GM18499 (cell line): ENCODE measurements around the gene GZF1.

Source experiments
- ATAC-seq: cut with Tn5 transposase; IDR thresholded peaks from one replicate; pipeline ENCODE4 v1.9.1; 2021; ENCODE audit warnings: moderate number of reproducible peaks; ENCODE audit not compliant: insufficient read depth, unreplicated experiment

Gene GZF1

DNA sequence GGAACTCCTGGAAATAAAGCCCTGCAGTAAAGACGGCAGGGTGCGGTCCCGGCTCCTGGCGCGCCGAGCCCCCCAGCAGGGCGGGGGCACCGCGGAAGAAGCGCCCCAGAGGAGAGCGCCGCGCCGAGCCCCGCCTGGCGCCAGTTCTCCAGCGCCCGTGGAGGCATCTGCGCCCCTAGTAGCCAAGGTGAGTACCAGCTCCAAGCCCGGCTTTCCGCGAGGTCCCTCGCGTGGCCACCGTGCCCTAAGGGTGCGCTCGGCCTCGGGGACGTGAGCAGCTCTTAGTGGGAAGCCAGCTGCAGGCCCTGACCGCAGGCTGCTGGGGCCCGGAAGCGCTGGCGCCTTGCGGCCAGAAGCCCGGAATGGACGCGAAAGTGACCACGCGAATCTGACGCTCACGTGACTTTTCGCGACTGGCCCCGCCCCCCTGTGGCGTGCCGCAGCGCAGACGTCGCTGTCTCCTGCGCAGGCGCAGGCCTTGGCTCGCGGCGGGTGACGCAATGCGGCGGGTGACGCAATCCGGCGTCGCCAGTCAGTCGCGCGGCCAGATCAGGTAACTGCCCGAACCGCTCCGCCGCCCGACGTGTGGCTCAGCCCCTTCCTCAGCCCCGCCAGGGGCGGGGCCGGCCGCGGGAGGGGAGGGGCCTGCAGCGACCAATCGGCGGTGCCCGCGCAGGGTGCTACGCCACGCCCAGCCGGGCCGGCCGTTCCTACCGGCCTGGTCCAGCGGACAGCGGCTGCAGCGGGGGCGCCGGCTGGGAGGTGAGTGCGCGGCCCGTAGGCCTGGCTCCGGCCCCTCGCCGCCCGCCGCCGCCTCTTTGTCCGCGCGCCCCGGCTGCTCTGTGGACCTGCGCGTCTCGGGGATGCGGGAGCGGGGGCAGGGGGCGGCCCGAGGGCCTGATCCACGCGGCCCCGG, at the start of gene GZF1:
Gene GZF1, plus strand, starts transcription at position 707 of the 916 bp plus-strand sequence. CDS start 2,202 bp downstream, outside the sequence.
- peak; percentile 28 for ATAC-seq

DNA sequence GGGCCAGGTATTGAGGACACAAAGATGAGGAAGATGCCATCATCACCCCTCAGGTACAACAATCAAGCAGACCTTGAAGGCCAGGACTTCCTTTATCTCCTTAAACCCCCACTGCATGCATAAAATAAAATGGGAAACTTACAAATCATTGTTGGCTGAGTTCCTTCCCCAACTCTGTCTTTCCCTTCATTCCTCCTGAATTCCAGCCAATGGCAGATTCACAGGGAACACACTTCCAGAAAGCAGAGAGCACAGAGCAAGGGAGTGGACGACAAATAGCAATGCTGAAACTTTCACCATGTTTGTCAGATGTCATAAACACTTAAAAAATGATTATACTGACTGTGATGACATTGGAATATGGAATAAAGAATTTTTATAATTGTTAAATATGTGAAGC, 48.7 kb upstream of the GZF1 start:
- ATAC-seq = no peak

DNA sequence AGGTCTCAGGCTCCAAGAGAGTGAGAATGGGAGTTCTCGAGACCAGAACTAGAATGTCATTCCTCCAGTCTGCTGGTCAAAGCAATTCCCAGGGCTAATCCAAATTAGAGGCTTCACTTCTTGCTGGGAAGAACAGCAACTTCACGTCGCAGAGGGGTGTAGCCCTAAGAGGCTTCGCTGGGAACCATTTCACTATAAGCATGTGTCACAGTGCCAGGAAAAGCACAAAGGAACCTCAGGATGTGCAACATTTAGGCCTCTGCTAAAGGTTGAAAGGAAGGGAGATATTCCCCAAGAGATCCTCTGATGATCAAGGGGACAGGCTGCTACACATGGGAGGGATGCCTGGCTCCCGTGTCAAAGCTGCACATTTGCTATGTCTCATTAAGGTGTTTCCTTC, 47.3 kb upstream of the GZF1 start:
- ATAC-seq = no peak

DNA sequence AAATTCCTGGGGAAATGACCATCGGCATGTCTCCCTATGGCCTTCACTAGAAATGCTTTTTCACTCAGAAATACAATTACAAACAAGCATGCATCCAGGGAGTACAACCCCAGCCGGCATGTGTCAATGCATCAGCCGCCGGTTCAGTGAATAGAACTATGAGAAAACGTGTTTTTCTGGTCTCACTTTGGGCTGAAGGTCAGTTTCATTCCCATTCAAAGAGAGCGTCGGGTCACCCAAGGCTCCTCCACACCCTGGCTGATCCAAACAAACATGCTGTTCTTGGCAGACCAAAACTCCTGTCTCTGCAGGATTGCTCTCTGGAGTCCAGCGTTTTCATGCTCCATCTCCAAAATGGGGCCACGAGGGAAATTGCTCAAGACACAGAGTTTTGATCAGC, 46.9 kb upstream of the GZF1 start:
- ATAC-seq = no peak

DNA sequence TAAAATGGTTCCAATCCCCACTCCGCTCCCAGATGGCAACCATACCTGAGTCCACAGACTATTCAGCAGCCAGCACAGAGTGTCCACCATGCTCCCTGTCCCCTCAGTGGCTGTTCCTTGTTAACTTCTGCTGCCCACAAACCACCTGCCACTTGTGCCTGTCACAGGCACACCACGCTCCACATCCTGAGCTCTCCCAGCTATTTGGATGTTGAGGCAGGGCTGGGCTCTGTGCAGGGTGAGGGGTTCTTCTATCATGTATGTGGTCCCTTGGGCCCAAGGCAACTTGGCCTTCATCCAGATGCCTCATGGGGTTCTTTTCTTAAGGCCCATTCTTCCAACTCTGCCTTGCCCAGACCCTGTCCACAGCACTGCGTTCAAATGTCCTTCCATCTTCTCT, 45.4 kb upstream of the GZF1 start:
- ATAC-seq = no peak

DNA sequence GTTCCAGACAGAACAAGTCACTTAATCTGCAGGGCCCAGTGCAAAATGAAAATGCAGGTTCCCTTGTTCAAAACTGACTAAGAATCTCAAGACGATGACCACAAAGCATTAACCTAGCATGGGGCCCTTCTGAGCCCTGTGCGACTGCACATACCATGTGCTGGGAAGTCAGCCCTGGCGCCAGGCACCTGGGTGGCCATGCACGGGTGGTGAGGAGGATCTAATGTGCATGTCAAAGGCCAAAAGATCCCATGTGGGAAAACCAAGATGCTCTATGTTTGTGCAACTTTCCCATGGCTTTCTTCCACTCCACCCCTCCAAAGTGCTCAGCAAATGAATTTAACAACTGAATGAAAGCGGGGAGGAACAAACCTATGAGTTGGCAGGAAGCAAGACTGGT, 44.9 kb upstream of the GZF1 start:
- no peak for ATAC-seq

DNA sequence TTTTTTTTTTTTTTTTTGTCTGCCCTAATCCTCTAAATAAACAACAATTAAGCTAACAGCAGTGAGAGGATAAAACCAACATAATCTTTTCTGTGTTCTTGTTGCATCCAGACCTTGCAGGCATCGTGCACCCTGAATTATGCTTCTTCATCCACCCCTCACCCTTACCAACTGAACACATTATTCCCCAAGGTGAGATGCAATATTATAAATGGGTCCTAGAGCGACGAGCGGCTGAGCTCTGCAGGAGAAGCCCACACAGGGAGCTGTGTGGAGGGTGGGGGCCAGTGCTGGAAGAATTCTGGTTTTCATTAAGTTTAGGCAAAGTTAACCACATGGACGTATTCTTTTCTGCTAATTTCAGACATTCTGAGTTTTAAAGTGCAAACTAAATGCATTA, 43.6 kb upstream of the GZF1 start:
- ATAC-seq = no peak

DNA sequence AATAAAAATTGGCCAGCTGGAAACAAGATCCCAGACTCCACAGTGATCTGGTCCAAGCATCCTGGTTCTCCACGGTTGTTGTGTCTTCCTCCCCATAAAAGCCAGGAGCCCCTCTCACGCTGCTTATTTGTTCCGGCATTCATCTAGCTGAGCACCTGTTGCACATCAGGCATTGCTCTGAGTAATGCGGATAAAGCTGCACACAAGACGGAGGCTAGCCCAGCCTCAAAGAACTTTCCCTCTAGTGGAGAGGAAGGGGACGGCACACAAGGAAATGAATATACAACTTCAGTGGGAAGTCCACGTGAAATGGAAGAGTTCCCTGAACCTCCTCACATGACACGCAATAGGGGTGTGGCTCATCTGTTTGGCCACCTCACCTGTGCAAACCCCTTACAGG, 41.7 kb upstream of the GZF1 start:
- no peak for ATAC-seq

DNA sequence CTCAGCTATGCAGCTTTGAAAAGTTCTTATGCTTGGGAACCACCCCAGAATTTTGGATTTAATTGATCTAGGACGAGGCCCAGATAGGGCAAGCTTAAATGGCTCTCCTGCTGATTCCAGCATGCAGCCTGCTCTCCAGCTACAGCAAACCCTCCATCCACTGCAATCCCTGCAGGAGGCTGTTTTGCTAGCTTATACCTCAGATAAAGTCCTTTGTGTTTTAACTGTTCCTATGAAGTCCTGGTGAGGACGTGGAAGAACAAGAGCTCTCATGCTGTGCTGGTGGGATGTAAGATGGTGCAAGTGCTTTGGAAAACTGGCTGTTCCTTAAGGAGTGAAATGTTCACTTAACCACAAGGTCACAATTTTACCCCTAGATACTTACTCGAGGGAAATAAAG, 36.9 kb upstream of the GZF1 start:
- ATAC-seq = no peak

DNA sequence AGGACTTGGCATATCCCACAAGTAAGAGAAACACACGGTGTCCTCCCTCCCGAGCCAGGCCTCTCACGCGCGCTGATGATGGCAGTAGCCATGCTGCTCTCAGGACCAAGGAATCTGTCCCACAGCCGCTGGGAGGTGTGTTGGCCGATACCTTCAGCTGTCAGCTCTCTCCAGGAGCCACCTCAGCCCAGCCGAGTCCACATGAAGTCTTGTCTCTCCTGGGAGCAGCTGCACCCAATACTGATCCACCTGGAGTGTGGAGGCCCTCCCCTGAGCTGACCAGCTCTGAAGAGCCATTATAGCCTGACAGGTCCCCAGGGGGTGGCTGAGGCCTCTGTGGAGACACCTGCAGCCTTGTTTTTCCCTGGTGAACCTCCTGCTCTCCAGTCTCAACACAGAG, 35.2 kb upstream of the GZF1 start:
- ATAC-seq = no peak

DNA sequence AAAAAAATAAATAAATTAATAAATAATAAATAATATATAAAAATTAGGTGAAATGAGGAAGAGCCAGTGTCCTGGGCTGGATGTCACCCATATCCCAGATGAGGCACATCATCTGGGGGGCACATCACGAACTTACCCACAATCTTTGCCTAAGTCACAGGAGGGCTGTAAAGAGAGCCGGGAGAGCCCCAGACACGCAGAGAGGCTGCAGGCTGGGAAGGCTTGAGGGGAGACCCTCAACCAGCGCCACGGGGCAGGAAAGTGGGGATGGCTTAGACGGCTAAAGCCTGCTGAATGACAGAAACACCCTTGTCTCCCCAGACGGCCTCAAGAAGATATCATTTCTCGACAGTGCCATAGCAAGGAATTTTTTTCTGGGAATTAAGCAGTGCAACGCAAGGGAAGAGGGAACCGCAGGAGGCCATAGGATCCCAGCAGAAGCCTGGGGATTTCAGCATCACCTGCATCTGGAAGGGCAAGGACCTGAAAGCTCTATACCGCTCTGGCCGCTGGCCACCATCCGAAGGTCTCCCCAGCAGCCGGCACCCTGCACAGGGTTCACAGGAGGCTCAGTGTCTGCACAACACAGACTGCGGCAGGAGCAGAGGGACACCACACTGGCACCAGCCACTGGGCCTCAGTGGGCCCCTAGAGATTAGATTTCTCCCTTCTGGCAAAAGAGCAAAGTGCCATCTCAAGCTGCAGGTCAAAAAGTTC, 34.2 kb upstream of the GZF1 start:
- ATAC-seq = no peak

DNA sequence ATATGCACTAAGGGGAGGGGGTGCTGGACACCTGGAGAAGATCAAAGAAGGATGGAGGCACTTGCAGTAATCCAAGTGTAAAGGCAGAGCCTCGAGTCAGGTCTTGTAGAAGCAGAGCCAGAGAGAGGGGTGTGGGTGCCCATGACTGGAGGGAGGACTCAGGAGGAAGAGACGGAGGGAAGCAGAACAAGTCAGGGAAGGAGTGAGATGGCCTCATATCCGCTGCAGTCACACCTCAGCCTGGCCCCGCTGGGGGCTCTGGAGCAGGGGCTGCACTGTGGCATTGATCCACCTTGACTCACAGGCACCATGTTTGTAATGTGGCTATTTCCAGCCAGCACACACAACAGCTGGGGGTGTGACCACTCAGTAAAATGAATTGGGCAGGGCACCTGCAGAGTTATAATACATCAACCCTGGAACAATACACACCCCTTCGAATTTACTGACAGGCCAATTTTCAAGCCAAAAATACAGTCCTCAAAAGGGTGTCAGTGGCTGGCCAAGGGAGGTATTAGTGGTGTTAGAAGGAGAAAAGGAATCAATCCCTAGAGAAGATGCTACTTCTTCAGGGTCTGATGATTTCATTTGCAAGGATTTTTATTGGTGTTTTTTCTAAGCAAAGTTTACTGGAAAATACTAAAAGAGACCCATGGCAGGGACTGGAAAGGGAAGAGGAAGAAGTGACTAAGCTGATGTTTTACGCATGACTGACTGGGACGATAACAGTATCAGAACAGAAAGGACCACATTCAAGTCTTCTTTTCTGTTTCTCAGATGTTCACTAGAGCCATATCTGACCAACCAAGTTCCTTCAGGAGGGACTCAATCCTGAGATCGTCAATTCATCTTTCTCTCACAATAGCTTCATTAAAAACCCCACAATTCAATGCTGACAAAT, 30.3 kb upstream of the GZF1 start:
- no peak for ATAC-seq

DNA sequence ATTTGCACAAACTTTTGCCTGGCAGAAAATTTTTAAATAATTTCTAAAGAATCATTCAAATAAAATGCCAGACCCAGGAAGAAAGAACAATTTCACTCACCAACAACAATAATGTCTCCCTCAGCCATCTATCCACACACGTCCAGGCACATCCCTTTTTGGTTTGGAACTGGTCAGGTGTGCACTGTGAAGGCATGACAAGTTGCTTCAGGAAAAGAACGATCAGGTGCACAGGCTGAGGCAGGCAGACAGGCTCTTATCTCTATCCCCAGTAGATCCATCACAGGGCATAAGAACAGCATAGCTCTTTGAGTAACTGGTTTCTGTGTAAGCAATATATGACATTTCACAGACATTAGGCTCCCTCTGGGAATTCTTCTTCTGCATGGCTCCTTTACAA, 29.5 kb upstream of the GZF1 start:
- no peak for ATAC-seq

DNA sequence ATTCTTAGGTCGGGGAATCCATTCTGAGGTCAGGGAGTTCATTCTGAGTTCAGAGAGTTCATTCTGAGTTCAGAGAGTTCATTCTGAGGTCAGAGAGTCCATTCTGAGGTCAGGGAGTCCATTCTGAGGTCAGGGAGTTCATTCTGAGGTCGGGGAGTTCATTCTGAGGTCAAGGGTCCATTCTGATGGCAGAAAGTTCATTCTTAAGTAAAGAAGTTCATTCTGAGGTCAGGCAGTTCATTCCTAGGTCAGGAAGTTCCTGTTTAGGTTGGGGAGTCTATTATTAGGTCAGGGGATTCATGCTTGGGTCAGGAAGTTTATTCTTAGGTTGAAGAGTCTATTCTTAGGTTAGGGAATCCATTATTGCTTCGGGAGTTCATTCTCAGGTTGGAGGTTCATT, 27.9 kb upstream of the GZF1 start:
- no peak for ATAC-seq

DNA sequence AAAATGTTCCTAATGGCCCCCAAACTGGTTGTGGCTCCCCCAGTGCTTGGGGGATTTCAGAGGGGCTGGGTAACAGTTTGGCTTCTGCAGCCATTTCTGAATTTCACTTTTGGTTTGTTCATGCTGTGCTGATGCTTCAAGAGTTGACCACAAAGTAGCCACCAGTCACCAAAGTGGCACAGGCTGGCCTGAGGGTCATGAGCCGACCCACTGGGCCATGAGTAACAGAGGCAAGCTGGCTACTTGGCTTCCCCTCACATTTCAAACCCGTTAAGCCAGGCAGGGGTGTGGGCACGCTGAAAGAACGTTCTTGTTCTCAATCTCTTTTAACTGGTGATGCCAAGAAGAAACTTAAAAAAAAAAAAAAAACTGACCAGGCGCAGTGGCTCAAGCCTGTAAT, 26.5 kb upstream of the GZF1 start:
- ATAC-seq = no peak

DNA sequence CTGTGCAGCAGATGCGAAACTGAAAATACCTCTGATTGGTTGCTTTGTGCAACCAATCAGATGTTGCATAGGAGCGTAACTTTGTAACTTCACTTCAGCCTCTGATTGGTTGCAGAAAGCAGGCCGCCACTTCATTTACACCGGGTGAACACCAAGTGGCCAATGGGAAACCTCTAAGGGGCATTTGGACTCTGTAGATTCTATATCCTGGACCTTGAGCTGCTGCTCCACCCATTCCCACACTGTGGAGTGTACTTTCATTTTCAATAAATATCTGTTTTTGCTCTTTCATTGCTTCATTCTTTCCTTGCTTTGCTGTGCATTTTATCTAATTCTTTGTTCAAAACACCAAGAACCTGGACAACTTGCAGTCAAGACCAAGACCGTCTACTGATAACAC, 25.5 kb upstream of the GZF1 start:
- no peak for ATAC-seq

DNA sequence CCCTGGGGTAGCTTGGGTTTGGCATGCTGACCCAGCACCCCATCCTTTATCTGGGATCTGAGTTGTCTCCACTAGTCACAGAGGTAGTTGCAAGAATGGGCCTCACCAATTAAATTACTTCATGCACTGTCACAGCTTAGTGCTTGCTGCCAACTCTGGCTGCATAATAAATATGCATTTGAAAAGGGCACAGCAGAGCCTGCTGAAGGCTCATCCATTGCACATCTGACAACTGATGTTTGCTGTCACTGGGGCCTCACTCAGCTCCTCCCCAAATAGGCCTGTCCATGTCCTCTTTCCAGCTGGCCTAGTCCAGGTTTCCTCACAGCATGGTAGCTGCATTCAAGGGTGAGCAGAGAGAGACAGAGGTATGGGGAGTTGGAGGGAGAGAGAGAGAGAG, 24.7 kb upstream of the GZF1 start:
- no peak for ATAC-seq

DNA sequence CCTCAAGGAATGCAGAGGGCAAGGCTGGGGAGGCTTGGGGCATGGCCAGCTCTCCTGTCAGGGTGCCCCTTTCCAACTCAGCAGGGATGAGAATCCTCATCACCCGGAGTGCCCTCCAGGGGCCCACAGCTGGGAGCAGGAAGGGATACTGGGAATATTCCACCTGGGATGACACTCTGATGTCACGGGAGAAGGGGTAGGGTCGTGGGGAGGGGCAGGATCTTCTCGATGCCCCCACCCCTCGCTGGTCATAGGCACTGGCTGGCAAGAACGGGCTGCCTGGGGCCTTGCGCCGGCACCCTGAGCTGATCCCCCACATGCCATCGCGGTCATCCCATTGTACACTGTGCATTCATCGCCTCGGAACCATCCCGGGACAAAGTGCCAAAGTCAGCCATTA, 22.0 kb upstream of the GZF1 start:
- no peak for ATAC-seq

DNA sequence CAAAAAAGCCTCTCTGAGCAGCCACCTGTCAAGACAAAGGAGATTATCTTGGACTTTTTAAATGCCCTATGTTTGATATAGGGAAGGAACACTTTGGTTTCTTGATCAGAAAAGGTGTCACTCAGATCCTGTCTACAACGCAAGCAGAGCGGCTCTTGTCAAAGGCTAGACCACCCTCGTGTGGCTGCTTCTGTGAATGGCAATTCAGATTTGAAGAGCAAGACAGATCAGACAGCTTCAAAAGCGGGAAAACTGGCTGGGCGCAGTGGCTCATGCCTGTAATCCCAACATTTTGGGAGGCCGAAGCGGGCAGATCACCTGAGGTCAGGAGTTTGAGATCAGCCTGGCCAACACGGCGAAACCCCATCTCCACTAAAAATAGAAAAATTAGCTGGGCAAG, 21.5 kb upstream of the GZF1 start:
- no peak for ATAC-seq

DNA sequence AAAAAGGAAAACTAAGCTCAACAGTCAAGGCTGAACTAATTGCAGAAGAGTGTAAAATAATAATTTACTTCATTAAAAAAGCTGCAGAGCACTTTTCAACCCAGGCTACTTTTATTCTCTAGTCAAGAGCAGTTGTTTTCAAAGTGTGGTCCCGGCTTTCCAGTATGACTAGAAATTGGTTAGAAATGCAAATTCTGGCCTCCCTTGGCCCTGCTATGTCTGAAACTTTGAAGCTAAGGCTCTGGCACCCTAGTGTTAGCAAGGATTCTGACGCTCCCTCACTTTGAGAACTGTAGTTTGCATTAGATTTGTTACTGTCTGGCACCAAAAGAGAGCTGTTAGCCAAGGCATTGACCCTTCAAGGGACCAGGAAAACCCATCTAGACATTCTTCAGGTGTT, 20.9 kb upstream of the GZF1 start:
- ATAC-seq = peak; percentile 64

DNA sequence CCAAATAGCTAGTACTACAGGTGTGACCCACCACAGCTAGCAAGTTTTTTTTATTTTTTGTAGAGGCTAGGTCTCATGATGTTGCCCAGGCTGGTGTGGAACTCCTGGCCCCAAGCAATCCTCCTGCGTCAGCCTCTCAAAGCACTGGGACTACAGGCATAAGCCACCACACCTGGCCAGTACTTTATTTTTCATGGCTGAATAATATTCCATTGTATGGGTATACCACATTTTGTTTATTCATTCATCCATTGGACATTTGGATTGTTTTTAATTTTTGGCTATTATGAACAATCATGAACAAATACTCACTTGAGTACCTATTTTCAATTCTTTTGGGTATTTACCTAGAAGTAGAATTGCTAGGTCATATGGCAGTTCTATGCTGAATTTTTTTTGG, 18.4 kb upstream of the GZF1 start:
- no peak for ATAC-seq
